Psoas muscle (tissue), 8 donors: ENCODE results near the gene HOMER3. TPM values are rescaled to one million over a fixed set of nuclear protein-coding genes. Genes with fewer than 3 reads are reported as not detected.

Source experiments
- ATAC-seq, 4 donors: fragments of 200-7000 bp; cut with Tn5 transposase; one replicate each; pipeline ENCODE4 v1.9.1; 2020; ENCODE audit warnings: moderate library complexity in 3 of 4, mild to moderate bottlenecking in 2 of 4
- DNase-seq, 2 donors: peaks; one replicate each; pipeline ENCODE4 v3.0.0-alpha.2; 2020
- H3K27ac ChIP-seq: fragments of 200-600 bp; one replicate; pipeline ENCODE4 v1.8.0; 2022
- H3K27me3 ChIP-seq, 3 donors: fragments of 200-600 bp in 1 of 3; one replicate each; pipeline versions ENCODE4 v1.6.1 to v1.8.0; 2013 to 2022; ENCODE audit warnings: low read length in 2 of 3, mild to moderate bottlenecking in 2 of 3, moderate library complexity in 1 of 3; ENCODE audit not compliant: insufficient read depth in 3 of 3
- H3K36me3 ChIP-seq, 2 donors: fragments of 200-600 bp in 1 of 2; one replicate each; pipeline versions ENCODE4 v1.6.1 to v1.8.0; 2013 to 2022; ENCODE audit warnings: low read depth in 1 of 2, mild to moderate bottlenecking in 1 of 2, moderate library complexity in 1 of 2; ENCODE audit not compliant: insufficient read depth in 1 of 2
- H3K4me1 ChIP-seq: fragments of 200-600 bp; one replicate; pipeline ENCODE4 v1.8.0; 2022
- H3K4me3 ChIP-seq: fragments of 200-600 bp; one replicate; pipeline ENCODE4 v1.8.0; 2022; ENCODE audit warnings: mild to moderate bottlenecking
- H3K9me3 ChIP-seq: fragments of 200-600 bp; one replicate; pipeline ENCODE4 v1.8.0; 2022
- WGBS, 3 donors: extraction: QIAGEN DNeasy Blood & Tissue Kit; methylation state at CpG; one replicate each; pipeline versions ENCODE4 v1.1.6 to v1.1.7; 2013; 5-methylcytosine and 5-hydroxymethylcytosine counted together
- intact Hi-C, 2 donors: fragments of 100-400 bp; cut with DNase I; formaldehyde crosslinking; loops; one replicate each; pipeline versions ENCODE4 v1.11.0 to v1.14.2; 2022
- polyA plus RNA-seq, 3 donors: library from polyadenylated mRNA; stranded (reverse); fragments of 200-250 nt; gene quantifications; one replicate each; pipeline ENCODE4 v1.2.3, GENCODE V29; 2013
- total RNA-seq, 4 donors: library from RNA; stranded (reverse); fragmentation: NEBNext Ultra II Directional in 2 of 4; extraction: Animal tissue kit (Norgen Biotek cat#: 25700) in 2 of 4; gene quantifications; one replicate each; pipeline versions ENCODE4 v1.2.1 to v1.2.4, GENCODE V29; 2021 to 2023
- TF ChIP-seq, protein P1 (sequence below): fragments of 200-600 bp; IDR thresholded peaks from one replicate; pipeline ENCODE4 v1.8.0; 2022; ENCODE audit warnings: antibody characterized with exemption
- donor health status: healthy with polysubstance abuse.
- donor health status: DM: no; HTN: no; CAD: no; lungs with moderate emphysema.
- donor health status: Bipolar disorder and iron deficiency.
- donor health status: healthy.
- donor health status: DM: yes; HTN: yes; CAD: no.
- donor health status: DM: no; HTN: no; CAD: no.
- donor health status: DM: no; HTN: no; CAD: no.
- donor health status: DM: yes; HTN: yes; CAD: no.

Gene HOMER3
- total and polyA plus RNA-seq, 7 donors: 61.4 to 86.2 (median 72.9) TPM

DNA sequence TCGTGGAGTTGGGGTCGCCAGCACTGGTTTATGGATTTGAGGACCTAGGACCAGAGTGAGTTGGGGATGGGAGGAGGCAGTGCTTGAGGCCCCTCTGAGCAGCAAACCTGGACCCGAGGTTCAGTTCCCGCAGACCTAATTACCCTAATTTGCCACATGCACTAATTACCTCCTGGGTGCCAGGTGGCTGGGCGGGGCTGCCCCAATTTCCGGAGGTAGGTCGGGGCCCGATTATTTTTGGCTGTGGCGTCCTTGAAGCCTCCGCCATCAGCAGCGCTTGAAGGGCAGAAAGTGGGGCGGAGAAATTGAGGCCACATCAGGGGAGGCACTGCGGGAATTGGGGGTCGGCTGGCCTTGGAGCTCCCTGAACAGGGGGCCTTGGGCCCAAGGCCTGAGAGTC is 5.9 kb upstream of the HOMER3 start:
- ATAC-seq (no peak), DNase-seq (no peak)
- H3K4me1 ChIP-seq: no peaks in the 10 kb centered on the region
- no peak overlapping the region for H3K27ac ChIP-seq
- TF ChIP-seq, protein P1, sequence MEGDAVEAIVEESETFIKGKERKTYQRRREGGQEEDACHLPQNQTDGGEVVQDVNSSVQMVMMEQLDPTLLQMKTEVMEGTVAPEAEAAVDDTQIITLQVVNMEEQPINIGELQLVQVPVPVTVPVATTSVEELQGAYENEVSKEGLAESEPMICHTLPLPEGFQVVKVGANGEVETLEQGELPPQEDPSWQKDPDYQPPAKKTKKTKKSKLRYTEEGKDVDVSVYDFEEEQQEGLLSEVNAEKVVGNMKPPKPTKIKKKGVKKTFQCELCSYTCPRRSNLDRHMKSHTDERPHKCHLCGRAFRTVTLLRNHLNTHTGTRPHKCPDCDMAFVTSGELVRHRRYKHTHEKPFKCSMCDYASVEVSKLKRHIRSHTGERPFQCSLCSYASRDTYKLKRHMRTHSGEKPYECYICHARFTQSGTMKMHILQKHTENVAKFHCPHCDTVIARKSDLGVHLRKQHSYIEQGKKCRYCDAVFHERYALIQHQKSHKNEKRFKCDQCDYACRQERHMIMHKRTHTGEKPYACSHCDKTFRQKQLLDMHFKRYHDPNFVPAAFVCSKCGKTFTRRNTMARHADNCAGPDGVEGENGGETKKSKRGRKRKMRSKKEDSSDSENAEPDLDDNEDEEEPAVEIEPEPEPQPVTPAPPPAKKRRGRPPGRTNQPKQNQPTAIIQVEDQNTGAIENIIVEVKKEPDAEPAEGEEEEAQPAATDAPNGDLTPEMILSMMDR: no peak
- WGBS, 3 donors: 72 to 76% (median 75%) methylated on average over 14 of the region's 14 CpGs
- intact Hi-C loops: no loop called here
- H3K4me3 ChIP-seq: no peak overlapping the region
- no peaks in the 10 kb centered on the region for H3K9me3 ChIP-seq
- no peaks in the 10 kb centered on the region for H3K27me3 ChIP-seq
- H3K36me3 ChIP-seq: peaks cover 0 to 8% of the 10 kb centered on the region in 2 donors

DNA sequence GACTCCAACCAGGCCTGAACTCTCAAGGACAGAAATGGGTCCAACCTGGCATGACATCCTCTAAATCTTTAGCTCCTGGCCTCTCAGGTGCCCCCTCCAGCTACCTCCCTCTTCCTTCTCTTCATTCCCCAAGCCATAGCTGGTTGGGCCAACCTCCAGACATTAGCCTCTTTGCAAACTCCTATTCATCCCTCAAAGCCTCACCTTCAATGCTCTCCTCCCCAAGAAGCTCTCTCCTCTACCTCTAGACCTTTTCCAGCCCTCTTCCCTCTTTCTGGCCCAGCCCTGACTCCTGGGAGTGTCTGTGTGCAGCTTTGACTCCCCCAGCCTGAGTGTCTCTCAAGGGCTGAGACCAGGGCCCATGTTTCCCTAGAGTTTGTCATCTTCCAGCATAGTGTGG is 5.3 kb upstream of the HOMER3 start:
- H3K9me3 ChIP-seq: no peaks in the 10 kb centered on the region
- no peak overlapping the region for H3K27ac ChIP-seq
- H3K36me3 ChIP-seq: peaks cover 0 to 8% of the 10 kb centered on the region in 2 donors
- TF ChIP-seq, protein P1: no peak
- H3K27me3 ChIP-seq: no peaks in the 10 kb centered on the region
- DNase-seq: no peak
- no peaks in the 10 kb centered on the region for H3K4me1 ChIP-seq
- no peak for ATAC-seq
- intact Hi-C loops: no loop called here
- H3K4me3 ChIP-seq: no peak overlapping the region

DNA sequence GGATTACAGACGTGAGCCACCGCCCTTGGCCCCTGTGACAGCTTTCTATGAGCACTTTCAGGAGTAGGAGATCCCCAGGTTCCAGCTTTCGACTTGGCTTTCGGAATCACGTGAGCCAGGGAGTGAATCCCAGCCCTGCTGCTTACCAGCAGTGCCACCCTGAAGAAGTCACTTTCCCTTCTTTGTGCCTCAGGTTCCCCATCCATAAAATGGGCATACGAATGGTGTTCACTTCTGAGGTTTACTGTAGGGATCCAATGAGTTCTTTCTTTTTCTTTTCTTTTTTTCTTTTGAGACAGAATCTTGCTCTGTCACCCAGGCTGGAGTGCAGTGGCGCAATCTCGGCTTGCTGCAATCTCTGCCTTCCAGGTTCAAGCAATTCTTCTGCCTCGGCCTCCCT is 4.3 kb upstream of the HOMER3 start:
- Histone ChIP-seq H3K27ac (no peak overlapping the region), H3K36me3 (peaks cover 0 to 8% of the 10 kb centered on the region in 2 donors), H3K4me3 (no peak overlapping the region), H3K27me3 (no peaks in the 10 kb centered on the region), H3K4me1 (no peaks in the 10 kb centered on the region), H3K9me3 (no peaks in the 10 kb centered on the region)
- WGBS, 3 donors: 92 to 93% (median 93%) methylated on average over 9 of the region's 9 CpGs
- intact Hi-C loops: no loop called here
- DNase-seq: no peak
- TF ChIP-seq, protein P1: no peak
- ATAC-seq: no peak

DNA sequence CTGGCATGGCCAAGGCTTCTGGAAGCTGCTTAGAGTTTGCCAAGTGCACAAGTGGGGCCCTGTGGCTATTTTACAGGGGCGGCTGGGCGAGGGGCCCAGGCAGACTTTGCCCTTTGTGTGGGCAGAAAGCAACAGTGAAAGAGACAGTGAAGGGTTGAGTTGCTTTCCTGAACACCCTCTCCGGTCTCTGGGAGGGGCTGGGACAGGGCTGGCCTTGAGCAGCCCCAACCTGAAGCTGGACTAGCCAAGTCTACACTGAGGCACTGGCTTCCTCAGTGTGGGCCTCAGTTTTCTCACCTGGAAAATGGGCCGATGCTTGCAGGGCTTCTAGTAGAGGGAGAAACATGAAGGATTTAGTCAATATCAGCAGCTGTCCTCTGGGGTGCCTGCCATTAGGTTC is 2.4 kb upstream of the HOMER3 start:
- Histone ChIP-seq H3K27me3 (no peaks in the 10 kb centered on the region), H3K9me3 (no peaks in the 10 kb centered on the region), H3K4me1 (peaks cover 8% of the 10 kb centered on the region), H3K27ac (no peak overlapping the region), H3K4me3 (no peak overlapping the region), H3K36me3 (peaks cover 0 to 12% of the 10 kb centered on the region in 2 donors)
- ATAC-seq (no peak), DNase-seq (no peak)
- intact Hi-C loops: loop anchor here in 1 of 2 donors (5.0 kb wide), 1 partner anchor 44 kb away; no protein-coding TSS in a partner anchor
- TF ChIP-seq, protein P1: no peak
- WGBS, 3 donors: 77 to 88% (median 81%) methylated on average over 4 of the region's 4 CpGs

DNA sequence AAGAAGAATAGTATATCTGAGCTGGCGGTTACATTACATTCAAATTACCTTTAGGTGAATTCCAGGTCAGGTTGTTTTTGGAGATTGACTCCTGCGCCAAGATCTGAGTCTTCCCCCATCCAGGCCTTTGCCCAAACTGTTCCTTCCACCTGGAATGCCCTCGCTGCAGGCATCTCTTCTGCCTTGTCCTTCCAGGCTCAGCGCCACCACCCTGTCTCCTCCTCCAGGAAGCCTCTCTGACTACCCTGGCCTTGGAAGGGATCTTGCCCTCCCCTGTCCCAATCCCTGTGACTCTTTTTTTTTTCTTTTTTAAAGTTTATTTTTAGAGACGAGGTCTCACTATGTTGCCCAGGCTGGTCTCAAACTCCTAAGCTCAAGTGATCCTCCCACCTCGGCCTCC is 1.7 kb upstream of the HOMER3 start:
- WGBS, 3 donors: 89 to 94% (median 92%) methylated on average over 6 of the region's 6 CpGs
- no peak overlapping the region for H3K4me3 ChIP-seq
- intact Hi-C loops: loop anchor here in 1 of 2 donors (5.0 kb wide), 1 partner anchor 45 kb away; no protein-coding TSS in a partner anchor
- H3K9me3 ChIP-seq: no peaks in the 10 kb centered on the region
- H3K27me3 ChIP-seq: no peaks in the 10 kb centered on the region
- DNase-seq (no peak), ATAC-seq (no peak)
- H3K4me1 ChIP-seq: peaks cover 8% of the 10 kb centered on the region
- TF ChIP-seq, protein P1: no peak
- H3K36me3 ChIP-seq: peaks cover 0 to 19% of the 10 kb centered on the region in 2 donors
- H3K27ac ChIP-seq: no peak overlapping the region
